Measurements from ENCODE around the gene RLN3. TPM values are rescaled to one million over a fixed set of nuclear protein-coding genes. Genes with fewer than 3 reads are reported as not detected.

The RLN3 gene
- total RNA-seq, 1 donor from 2014 or later, result not detected

DNA sequence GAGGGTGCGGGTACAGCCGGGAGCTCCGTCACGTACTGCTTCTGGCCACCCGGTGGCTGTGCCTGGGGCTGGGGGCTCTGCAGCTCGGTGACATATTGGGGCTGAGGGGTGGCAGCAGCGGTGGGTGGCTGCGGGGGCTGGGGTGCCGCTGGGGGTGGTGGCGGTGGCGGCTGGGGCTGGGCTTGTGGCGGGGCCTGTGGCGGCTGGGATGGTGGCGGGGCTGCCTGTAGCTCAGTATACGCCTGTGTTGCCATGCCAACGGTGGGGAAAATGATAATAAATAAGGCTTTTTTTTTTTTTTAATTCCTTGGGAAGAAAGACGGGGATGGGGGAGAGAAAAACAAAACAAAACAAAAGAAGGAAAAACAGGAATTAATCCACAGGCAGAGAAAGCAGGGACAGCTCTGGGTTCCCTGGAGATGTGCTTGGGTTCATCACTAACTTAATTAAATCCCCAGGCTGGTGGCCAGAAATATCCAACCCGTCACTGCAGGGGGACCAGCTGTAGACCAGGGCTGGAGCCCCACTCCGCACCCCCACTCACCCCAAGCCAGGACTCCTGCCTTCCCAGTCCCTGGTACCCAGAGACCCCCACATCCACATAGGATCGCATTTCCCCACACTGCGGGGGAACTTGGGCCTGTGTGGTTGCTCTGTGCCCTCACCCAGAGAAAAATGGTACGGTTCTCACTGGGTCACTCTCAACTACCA, 34.2 kb upstream of the RLN3 start:
- intact Hi-C loops (cut with DNase I), result no loop called here
- DNase-seq (ENCODE audit: low spot score), result no peak

DNA sequence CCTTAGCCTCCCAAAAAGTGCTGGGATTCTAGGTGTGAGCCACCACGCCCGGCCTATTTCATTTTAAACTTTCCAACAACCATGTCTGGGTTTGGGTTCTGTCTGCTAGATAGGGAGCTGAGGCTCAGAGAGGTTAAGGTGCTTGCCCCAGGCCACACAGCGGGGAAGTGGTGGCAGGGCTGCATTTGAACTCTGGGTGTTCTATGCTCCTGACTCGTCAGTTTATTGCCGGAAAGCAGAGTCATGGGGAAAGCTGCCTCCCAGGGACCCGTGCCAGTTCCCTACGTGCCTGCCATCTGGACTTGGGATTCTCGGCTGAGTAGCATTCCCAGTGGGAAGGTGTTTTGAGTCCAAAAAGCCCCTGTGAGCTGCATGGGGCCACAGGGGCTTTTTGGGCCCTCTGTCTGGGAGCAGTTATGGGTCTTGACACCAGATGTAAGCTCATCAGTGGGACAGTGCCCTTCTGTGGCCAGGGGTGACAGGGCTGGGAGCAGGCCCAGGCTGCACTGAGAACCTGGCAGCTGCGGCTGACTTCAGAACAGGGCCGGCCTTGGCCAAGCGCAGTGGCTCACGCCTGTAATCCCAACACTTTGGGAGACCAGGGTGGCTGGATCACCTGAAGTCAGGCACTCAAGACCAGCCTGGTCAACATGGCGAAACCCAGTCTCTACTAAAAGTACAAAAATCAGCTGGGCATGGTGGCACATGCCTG, 32.8 kb upstream of the RLN3 start:
- intact Hi-C loops (cut with DNase I), result no loop called here
- DNase-seq (ENCODE audit: low spot score), result peak; percentile 76

DNA sequence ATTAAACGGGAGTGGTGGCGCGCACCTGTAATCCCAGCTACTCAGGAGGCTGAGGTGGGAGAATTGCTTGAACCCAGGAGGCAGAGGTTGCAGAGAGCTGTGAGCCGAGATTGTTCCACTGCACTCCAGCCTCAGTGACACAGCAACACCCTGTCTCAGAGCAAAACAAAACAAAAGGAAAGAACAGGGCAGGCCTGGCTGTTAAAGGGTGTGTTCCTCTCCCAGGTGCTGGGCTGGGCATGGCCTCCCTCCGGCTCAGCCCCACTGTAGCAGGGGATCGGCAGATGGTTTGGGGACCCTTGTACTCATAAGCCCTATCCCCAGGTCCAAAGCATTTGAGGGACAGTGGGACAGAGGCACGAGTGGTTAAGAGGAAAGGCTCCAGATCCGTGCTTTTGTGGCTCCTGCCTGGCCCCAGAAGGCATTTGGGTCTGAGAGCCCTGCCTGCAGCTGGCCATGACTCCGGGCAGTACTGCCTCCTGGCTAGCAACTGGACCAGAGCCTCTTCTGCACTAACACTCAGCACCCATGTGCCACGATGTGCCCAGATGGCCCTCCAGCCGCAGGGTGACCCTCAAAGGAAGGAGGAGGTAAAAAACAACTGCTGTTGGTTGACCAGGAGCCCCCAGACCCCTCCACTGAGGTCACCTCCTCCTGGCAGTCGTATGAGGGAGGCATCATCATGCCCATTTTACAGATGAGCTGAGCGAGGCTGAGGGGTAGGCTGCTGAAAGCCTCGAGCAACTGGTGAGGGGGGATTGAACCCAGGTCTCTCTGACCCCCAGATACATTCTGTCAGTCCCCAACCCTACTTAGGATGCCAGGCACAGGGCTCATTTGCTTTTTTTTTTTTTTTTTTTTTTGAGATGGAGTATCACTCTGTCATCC, 31.8 kb upstream of the RLN3 start:
- DNase-seq (ENCODE audit: low spot score), result no peak
- intact Hi-C loops (cut with DNase I), result no loop called here

DNA sequence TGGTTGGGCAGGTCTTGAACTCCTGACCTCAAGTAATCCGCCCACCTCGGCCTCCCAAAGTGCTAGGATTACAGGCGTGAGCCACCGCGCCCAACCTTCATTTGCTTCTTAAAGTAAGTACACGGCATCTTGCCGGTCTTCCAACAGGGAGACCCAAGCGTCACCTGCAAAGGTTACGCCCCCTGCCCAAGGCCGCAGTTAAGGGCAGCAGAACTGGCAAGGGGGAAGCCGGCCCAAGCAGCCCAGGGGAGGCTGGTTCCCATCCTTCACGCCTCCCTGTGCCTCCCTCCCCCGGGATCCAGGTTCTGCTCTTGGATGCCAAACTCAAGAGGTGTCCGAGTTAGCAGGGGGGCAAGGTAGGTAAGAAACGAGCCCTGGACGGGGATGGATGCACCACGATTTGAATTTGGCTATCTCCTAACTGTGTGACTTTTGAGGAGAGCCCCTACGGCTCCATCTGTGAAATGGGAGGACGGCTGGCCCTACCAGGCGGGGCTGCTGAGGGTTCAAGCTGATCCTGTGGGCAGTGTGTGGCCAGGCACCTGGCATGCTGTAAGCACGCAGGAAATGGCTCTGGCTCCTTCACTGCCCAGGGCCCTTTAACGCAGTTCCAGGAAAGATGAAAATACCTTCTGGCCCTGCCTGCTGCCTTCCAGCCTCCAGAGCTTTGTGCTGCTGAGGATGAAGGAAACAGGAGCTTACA, 30.9 kb upstream of the RLN3 start:
- intact Hi-C loops (cut with DNase I), result no loop called here

DNA sequence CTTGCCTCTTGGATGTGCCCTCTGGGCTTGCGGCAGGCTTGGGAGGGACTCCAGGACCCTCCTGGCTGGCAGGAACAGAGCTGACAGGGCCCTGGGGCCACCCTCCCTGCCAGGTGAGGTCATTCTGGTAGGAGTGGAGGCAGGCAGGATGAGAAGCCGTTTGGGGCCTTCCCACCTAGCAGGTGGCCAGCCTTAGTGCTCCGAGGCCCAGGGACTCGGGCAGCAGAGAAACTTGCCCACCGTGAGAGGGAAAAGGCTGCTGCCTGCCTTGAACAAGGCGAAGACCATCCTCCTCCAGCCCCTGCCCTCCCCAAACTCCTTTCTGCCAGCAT, 30.4 kb upstream of the RLN3 start:
- intact Hi-C loops (cut with DNase I), result no loop called here
- DNase-seq (ENCODE audit: low spot score), result no peak

More for the DNA sequence above, 30.9 kb upstream of the RLN3 start:
- no peak for DNase-seq (ENCODE audit: low spot score)

DNA sequence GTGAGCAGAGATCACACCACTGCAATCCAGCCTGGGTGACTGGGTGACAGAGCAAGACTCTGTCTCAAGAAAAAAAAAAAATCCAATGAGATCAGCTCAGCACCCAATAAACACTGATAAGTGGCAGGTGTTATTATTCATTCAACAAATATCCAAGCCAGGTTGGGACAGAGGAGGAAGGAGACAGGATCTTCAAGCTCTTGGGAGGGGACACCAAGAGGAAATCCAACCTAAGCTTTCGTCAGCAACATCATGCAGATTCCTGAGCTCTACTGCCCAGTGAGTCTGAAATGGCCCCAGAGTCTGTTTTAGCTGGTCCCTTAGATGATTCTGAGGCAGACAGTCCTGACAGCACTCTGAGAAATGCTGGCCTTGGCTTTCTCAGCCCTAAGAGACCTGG, 29.5 kb upstream of the RLN3 start:
- intact Hi-C loops (cut with DNase I), result no loop called here
- no peak for DNase-seq (ENCODE audit: low spot score)

DNA sequence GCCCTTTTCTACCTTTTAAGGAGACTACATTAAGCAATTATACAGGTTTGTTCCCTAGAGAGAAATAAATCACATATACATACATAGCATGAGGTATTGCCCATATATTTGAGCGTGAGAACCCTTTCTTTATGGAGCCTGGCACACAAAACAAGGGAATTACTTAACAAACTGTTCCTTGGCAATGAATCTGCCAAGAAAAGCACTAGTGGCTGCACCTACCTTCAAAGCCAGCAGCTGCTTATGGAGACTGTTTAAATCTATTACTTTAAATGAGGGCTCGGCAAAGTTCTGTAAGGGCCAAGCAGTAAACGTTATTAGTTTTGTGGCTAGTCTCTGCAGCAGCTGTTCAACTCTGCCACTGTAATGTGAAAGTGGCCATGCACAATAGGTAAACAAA, 28.9 kb upstream of the RLN3 start:
- DNase-seq (ENCODE audit: low spot score), result no peak
- intact Hi-C loops (cut with DNase I), result no loop called here

DNA sequence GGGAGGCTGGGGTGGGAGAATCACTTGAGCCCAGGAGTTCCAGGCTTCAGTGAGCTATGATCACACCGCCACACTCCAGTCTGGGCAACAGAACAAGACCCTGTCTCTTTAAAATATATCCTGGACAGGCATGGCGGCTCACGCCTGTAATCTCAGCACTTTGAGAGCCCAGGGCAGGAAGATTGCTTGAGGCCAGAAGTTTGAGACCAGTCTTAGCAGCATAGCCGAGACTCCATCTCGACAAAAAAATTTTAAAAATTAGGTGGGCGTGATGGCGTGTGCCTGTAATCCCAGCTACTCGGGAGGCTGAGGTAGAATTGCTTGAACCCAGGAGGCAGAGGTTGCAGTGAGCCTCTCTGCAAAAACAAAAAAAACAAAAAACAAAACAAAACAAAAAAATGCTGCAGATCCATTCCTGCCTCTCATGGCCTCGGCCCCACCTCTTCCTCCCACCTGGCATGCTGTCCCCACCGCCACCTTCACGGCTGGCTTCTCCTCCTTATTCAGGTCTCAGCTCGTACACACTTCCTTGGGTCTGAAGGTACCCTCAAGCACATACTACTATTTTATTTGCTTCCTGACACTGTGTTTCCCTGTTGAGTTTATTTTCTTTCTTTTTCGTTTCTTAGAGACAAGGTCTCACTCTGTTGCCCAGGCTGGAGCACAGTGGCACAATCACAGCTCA, 27.1 kb upstream of the RLN3 start:
- intact Hi-C loops (cut with DNase I), result no loop called here
- no peak for DNase-seq (ENCODE audit: low spot score)

DNA sequence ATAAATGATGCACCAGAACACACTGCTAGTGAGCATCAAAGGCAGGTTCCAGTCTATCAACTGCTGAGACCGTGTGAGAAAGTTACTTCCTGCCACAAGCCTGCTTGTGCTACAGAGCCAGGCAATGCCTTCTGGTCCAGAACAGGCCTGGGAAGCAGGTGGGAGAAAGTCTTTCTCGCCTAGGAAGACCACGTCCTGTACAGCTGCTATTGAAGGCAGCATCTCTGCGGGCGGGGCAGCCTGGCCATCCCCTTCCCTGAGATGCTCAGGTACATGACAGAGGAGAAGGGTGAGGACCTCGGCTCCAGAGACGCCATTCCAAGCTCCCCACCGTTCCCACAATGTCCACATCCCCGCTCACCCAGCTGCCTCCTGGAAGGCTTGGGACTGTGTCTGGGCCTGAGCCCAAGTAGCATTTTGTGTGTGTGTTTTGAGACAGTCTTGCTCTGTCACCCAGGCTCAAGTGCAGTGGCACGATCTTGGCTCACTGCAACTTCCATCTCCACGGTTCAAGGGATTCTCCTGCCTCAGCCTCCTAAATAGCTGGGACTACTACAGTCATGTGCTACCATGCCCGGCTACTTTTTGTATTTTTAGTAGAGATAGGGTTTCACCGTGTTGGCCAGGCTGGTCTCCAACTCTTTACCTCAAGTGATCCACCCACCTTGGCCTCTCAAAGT, 25.2 kb upstream of the RLN3 start:
- no peak for DNase-seq (ENCODE audit: low spot score)
- intact Hi-C loops (cut with DNase I), result no loop called here

DNA sequence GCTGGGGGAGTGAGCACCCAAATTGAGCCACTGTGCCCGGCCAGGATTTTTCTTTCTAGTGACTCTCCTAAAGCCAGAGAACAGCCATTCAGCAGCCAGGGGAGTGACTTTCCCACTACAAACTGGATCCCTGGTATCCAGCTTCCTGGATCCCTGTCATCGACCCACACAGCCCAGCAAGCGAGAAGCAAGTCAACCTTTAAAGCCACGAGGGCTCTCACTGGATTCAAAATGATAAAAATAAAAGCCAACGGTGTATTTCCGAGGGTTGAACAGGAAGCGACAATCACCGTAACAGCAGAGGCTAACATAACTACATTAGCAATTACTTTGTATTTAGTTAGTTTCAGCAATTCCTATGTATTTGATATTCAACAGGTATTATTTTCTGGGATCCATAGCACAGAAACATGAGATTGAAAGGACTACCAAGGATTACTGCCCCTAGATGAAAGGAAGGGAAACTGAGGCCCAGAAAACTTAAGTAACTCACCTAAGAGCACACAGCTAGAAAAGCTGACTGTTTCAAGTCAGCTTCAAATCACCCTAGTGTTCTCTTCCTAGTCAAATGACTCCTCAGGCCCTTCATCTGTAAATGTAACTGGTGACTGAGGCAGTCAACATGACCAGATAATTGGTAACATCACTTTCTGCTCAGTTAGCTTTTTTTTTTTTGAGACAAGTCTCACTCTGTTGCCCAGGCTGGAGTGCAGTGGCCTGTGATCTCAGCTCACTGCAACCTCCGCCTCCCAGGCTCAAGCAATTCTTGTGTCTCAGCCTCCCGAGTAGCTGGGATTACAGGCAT, 24.5 kb upstream of the RLN3 start:
- intact Hi-C loops (cut with DNase I), result no loop called here
- no peak for DNase-seq (ENCODE audit: low spot score)

DNA sequence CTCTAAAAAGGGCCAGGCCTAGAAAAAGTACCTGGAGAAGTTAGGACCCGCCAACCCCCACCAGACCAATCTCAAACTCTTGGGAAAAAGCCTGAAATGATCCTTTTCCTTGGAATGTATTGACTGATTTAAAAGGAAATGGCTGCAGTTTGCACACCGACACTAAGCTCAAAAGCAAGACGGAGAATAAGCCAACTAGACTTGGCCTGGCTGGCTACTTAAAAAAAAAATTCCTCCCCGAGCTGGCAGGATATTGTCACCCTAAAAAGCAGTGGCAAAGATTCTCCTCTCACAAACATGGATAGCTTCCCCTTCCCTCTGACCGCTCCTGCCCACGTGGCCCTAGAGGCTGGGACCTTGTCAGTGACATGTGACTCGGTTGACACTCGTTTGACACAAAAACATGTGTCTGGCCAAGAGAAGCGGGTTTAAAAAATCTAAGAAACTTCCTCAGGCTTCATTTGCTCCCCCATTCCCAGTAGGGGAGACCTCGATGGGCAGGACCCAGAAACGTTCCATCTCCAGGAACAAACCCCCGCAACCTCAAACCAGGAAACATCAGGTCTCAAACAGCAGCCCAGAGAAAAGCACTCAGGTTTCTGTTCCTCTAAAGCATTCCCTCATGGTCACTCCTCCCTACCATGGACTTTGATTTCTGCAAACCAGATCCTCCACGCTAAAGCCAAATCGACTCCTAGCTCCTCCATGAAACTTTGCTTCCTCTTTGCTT, 23.2 kb upstream of the RLN3 start:
- intact Hi-C loops (cut with DNase I), result no loop called here
- peak; percentile 87 for DNase-seq (ENCODE audit: low spot score)

DNA sequence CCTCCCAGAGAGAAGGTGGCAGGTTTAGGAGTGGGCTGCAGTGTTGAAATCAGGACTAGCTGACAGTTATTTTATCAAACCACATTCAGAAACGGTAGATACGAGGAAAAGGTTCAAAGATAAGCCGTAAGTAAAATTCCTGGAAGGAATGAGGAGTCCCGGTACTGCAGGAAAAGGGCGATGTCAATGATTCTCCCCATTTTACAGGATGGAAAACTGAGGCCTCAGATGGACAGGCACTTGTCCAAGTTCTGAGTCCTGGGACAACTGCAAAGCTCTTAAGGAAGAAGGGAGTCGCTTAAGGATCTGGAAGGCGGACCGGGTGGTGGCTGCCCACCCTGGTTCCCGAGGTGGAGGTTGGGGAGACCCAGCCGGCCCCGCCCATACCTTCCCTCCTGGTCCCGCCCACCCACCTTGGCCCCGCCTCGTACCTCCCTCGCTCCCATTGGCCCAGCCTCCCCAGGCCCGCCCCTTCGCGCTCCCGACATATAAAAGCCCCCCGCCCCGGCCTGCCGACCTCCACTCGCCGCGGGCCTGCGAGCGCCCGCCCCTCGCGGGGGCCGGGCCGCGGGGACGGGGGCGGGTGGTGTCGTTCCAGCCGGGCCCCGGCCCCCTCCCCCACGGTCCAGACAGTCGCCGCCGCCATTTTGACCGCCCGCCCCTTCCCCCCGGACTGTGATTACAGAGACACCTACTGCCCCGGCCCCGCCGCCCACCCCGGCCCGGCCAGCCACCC, 22.4 kb upstream of the RLN3 start:
- DNase-seq (ENCODE audit: low spot score), result peak; percentile 97
- intact Hi-C loops (cut with DNase I), result loop anchor here (2.0 kb wide), 1 partner anchor 53 kb away; the partner anchor contains the start of gene DCAF15

DNA sequence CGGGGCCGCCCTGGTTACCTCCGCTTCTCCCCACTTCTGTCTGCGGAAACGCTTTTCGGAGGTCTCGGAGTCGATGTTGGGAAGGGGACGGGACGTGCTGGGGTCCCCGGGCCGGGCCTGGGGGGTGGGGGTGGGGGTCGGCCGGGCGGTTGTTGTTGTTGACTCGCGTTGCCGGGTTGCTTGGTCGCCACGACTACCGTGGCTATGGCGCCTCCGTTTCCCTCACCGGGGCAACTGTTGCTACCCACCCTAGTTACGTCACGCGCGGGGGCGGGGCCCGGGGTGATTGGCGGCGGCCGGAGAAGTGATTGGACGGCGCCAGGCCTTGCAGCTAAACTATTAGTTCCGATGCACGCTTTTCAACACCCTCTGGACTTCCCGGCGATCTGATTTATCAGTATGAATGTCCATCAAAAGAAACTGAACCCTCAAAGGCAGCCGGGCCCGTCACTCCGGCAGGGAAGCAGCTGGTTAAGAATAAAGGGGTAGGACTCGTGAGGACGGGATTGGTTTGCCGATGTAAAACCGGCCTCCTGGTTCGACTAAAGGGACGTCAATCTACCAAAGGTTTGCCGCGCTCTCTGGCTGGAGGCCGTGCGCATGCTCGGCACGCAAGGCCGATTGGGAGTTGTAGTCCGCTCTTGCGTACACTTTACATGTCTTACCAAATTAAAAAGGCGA, 21.7 kb upstream of the RLN3 start, which contains the start of gene RFX1:
Gene RFX1, minus strand, starts transcription at position 236 of the 681 bp plus-strand sequence. CDS start 12,477 bp downstream, outside the sequence.
- intact Hi-C loops (cut with DNase I), result loop anchor here (2.0 kb wide), 1 partner anchor 53 kb away; the partner anchor contains the start of gene DCAF15
- peak; percentile 100 for DNase-seq (ENCODE audit: low spot score)

DNA sequence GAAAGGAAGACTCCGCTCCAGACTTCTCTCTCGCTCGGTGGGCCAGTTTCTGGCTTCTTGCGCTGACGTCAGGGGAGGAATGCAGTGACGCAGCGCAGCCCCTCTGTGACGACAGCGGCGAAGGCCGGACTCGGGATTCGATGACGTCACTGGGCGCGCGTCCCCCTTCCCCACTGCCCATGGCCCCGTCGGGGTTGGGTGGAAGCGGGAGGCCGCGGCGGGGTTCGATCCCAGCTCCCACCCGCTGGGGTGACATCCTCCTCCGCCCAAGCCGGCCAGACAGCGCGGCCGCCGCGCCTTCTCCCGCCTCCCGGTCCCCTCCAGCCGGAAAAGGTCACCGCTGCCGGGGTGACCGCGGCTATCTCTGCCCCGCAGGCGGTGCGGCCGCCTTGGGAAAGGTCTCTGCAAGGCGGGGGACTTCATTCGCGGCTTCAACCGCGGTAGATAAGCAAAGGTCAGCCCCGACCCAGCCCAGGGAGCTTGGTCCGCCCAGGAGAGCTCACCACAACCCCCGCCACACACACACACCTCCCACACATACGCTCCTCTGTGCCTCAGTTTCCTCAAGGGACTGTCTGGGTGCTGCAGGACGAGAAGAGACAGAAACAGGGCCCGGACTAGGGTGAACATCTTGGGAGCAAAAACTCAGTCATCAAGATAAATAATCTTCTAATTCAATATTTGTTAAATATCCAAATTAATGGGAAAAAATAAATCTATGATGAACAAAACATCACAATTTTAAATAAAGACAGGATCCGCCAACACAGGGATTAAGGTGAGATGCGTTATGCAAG, 21.0 kb upstream of the RLN3 start:
- DNase-seq (ENCODE audit: low spot score), result no peak
- intact Hi-C loops (cut with DNase I), result loop anchor here (2.0 kb wide), 1 partner anchor 54 kb away; the partner anchor contains the start of gene DCAF15

DNA sequence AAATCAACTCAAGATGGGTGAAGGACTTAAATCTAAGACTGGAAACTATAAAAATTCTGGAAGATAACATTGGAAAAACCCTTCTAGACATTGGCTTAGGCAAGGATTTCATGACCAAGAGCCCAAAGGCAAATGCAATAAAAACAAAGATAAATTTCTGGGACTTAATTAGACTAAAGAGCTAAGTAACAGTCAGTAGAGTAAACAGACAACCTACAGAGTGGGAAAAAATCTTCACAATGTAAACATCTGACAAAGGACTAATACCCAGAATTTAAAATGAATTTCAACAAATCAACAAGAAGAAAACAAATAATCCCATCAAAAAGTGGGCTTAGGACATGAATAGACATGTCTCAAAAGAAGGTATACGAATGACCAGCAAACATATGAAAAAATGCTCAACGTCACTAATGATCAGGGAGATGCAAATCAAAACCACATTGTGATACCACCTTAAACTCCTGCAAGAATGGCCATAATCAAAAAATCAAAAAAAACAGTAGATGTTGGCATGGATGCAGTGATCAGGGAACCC, 15.5 kb upstream of the RLN3 start:
- intact Hi-C loops (cut with DNase I), result no loop called here
- DNase-seq (ENCODE audit: low spot score), result no peak
